Superior temporal gyrus (tissue), 1 donor: ENCODE results near the gene UBE2Q2.
"Not testable (repeated sequence)": the region's sequence is repeated elsewhere in the genome, so short reads cannot be mapped to it uniquely, and the experiment has no call there.

Experiments
- DNase-seq: peaks from one replicate; pipeline ENCODE4 v3.0.0-alpha.2; 2016; ENCODE audit errors: extremely low spot score

The UBE2Q2 gene

GRCh38 chr15:75823860-75824613, 19.2 kb upstream of the UBE2Q2 start:
- no peak for DNase-seq

- DNase-seq = no peak
These were observed 15.6 kb upstream of the UBE2Q2 start for GRCh38 chr15:75827691-75828090.

- DNase-seq = no peak
These were observed 14.8 kb upstream of the UBE2Q2 start for GRCh38 chr15:75828429-75828828.

GRCh38 chr15:75830910-75831805, 12.1 kb upstream of the UBE2Q2 start:
- no peak for DNase-seq

GRCh38 chr15:75831806-75832102, 11.5 kb upstream of the UBE2Q2 start:
- no peak for DNase-seq

GRCh38 chr15:75832114-75832513, 11.1 kb upstream of the UBE2Q2 start:
- DNase-seq = no peak

GRCh38 chr15:75834021-75834420, 9.2 kb upstream of the UBE2Q2 start:
- no peak for DNase-seq

GRCh38 chr15:75835990-75836958, 7.0 kb upstream of the UBE2Q2 start:
- no peak for DNase-seq

GRCh38 chr15:75836959-75837334, 6.3 kb upstream of the UBE2Q2 start:
- no peak for DNase-seq

GRCh38 chr15:75840659-75841058, 2.6 kb upstream of the UBE2Q2 start:
- peak; percentile 57 for DNase-seq

GRCh38 chr15:75841626-75842025, 1.6 kb upstream of the UBE2Q2 start:
- DNase-seq = no peak

- peak; percentile 29 for DNase-seq
These were observed 683 bp downstream of the UBE2Q2 start for GRCh38 chr15:75843678-75844581.

GRCh38 chr15:75844629-75845335, 1.5 kb downstream of the UBE2Q2 start:
- no peak for DNase-seq

- DNase-seq = no peak
These were observed 5.9 kb downstream of the UBE2Q2 start for GRCh38 chr15:75849167-75849566.

- DNase-seq = no peak
These were observed 7.5 kb downstream of the UBE2Q2 start for GRCh38 chr15:75850708-75851107.

GRCh38 chr15:75851566-75851965, 8.3 kb downstream of the UBE2Q2 start:
- not testable (repeated sequence) for DNase-seq

- no peak for DNase-seq
These were observed 14.6 kb downstream of the UBE2Q2 start for GRCh38 chr15:75857886-75858285.

- no peak for DNase-seq
These were observed 18.6 kb downstream of the UBE2Q2 start for GRCh38 chr15:75861750-75862402.

- no peak for DNase-seq
These were observed 19.5 kb downstream of the UBE2Q2 start for GRCh38 chr15:75862796-75863195.
